ENCODE measurements around the gene WFIKKN2.

The WFIKKN2 gene

DNA sequence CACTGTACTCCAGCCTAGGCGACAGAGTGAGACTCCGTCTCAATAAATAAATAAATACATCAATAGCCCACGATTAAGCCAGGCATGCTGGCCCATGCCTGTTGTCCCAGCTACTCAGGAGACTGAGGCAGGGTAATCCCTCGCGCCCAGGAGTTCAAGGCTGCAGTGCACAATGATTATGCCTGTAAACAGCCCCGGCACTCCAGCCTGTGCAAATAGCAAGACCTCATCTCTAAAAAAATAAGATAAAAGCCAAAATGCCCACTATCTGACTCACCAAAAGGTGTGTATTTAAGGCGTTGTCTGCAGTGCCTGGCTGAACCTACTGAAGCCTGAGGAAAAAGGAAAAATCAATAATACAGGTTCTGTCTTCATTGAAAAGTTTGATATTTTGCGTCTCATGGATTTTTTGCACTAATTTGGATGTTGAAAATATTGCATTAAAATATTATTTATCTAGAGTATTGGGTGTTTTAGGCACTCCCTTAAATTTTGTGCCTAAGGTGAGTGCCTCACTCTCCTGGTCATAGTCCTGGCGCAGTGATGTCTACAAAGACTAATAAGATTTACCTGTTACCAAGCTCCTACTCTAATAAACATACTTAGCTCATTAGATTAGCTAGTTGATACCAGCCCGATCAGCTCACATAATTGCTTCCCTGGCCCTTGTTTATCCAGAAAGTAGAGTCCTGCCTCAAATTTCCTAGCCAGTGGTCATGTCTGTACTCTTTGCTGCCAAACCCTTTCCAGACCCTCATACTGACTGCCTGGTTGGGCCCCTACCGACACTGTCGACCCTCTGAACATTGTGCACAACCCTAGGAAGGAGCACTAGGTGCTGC is 55.5 kb downstream of the WFIKKN2 start:
- H3K4me3 ChIP-seq (ENCODE audit: low read depth, low read length), result no peak overlapping the region
- DNase-seq (ENCODE audit: low read depth, low spot score), result no peak
- POLR2A ChIA-PET, result no interaction called here
- CTCF ChIA-PET, result no interaction called here
- TF ChIP-seq, protein P1, sequence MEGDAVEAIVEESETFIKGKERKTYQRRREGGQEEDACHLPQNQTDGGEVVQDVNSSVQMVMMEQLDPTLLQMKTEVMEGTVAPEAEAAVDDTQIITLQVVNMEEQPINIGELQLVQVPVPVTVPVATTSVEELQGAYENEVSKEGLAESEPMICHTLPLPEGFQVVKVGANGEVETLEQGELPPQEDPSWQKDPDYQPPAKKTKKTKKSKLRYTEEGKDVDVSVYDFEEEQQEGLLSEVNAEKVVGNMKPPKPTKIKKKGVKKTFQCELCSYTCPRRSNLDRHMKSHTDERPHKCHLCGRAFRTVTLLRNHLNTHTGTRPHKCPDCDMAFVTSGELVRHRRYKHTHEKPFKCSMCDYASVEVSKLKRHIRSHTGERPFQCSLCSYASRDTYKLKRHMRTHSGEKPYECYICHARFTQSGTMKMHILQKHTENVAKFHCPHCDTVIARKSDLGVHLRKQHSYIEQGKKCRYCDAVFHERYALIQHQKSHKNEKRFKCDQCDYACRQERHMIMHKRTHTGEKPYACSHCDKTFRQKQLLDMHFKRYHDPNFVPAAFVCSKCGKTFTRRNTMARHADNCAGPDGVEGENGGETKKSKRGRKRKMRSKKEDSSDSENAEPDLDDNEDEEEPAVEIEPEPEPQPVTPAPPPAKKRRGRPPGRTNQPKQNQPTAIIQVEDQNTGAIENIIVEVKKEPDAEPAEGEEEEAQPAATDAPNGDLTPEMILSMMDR (IDR thresholded peaks at IDR 0.05; ENCODE audit: insufficient read depth, low read length, missing control alignments), result no peak

DNA sequence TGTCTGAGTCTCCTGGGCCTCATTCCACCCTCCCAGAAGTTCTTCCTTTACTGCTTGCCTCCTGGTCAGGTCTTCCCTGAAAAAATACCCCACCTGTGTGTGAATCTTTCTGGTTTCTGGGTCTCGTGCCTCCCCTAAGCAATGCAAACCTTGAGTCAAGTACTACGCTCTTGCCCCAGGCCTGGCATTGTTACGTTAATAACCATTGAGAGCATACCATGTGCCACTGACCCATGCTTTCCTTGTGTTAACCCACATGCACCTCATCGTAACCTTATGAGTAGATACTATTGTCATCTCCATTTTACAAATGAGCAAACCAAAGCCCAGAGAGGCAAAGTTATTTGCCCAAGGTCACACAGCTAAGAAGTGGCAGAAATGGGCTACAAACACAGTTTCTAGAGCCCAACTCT is 56.2 kb downstream of the WFIKKN2 start:
- no peak for DNase-seq (ENCODE audit: low read depth, low spot score)
- TF ChIP-seq, protein P1 (IDR thresholded peaks at IDR 0.05; ENCODE audit: insufficient read depth, low read length, missing control alignments), result no peak
- H3K4me3 ChIP-seq (ENCODE audit: low read depth, low read length), result no peak overlapping the region
- ChIA-PET POLR2A (no interaction called here), CTCF (no interaction called here)

All from AG04449 (cell line).